ENCODE measurements around the gene CDT1. TPM values are rescaled to one million over a fixed set of nuclear protein-coding genes. Genes with fewer than 3 reads are reported as not detected.
A peak's percentile ranks its signal among the peaks of the same experiment; 100 is the strongest.
"Not testable (repeated sequence)": the region's sequence is repeated elsewhere in the genome, so short reads cannot be mapped to it uniquely, and the experiment has no call there.

Gene CDT1
- polyA plus RNA-seq, 3 donors: 16.6 to 23.1 (median 22.1) TPM

- no peak for DNase-seq
Measured at GRCh38 chr16:88815227-88815626, 11.6 kb downstream of the CDT1 start.

GRCh38 chr16:88815901-88816589 lies 12.5 kb downstream of the CDT1 start:
- DNase-seq: no peak

GRCh38 chr16:88816736-88817535 lies 13.3 kb downstream of the CDT1 start:
- no peak for DNase-seq

GRCh38 chr16:88817785-88818574 lies 14.4 kb downstream of the CDT1 start:
- DNase-seq: no peak

GRCh38 chr16:88818575-88818874 lies 14.9 kb downstream of the CDT1 start:
- no peak for DNase-seq

- no peak for DNase-seq
Measured at GRCh38 chr16:88819126-88819525, 15.5 kb downstream of the CDT1 start.

- no peak for DNase-seq
Measured at GRCh38 chr16:88820385-88821025, 16.9 kb downstream of the CDT1 start.

GRCh38 chr16:88821168-88821850 lies 17.7 kb downstream of the CDT1 start:
- no peak for DNase-seq

- no peak for DNase-seq
Measured at GRCh38 chr16:88822281-88823040, 18.9 kb downstream of the CDT1 start.

- not testable (repeated sequence) for DNase-seq
Measured at GRCh38 chr16:88823646-88824045, 20.1 kb downstream of the CDT1 start.

GRCh38 chr16:88824256-88825077 lies 20.9 kb downstream of the CDT1 start:
- DNase-seq: no peak

- DNase-seq: no peak
Measured at GRCh38 chr16:88825146-88825545, 21.6 kb downstream of the CDT1 start.

GRCh38 chr16:88826070-88826840 lies 22.7 kb downstream of the CDT1 start:
- DNase-seq: no peak

GRCh38 chr16:88827727-88828126 lies 24.1 kb downstream of the CDT1 start:
- DNase-seq: no peak

- DNase-seq: no peak
Measured at GRCh38 chr16:88828711-88829110, 25.1 kb downstream of the CDT1 start.

- peak; percentile 57 for DNase-seq
Measured at GRCh38 chr16:88830258-88830657, 26.7 kb downstream of the CDT1 start.

- no peak for DNase-seq
Measured at GRCh38 chr16:88830783-88831182, 27.2 kb downstream of the CDT1 start.

GRCh38 chr16:88831838-88832237 lies 28.2 kb downstream of the CDT1 start:
- no peak for DNase-seq

GRCh38 chr16:88833086-88833485 lies 29.5 kb downstream of the CDT1 start:
- no peak for DNase-seq

All from renal pelvis (tissue), 4 donors.